DND-41 (cell line): ENCODE results near the gene SLC13A5.
"Not testable (repeated sequence)": the region's sequence is repeated elsewhere in the genome, so short reads cannot be mapped to it uniquely, and the experiment has no call there.

Source experiments
- ATAC-seq: fragments of 200-7000 bp; cut with Tn5 transposase; 3 replicates; pipeline ENCODE4 v1.9.1; 2021; ENCODE audit warnings: low read depth; ENCODE audit not compliant: insufficient read depth
- DNase-seq: peaks from one replicate; pipeline ENCODE4 v3.0.0-alpha.2; 2020
- H2AFZ ChIP-seq: 2 replicates; pipeline ENCODE4 v1.6.0; 2012; ENCODE audit warnings: low read depth, low read length
- H3K27ac ChIP-seq: 2 replicates; pipeline ENCODE4 v1.5.1; 2012; ENCODE audit warnings: low read length, inconsistent platforms
- H3K27me3 ChIP-seq: fragments of 200-600 bp; sonication (generic); 2 replicates; pipeline ENCODE4 v1.6.0; 2012; ENCODE audit warnings: low read length, mild to moderate bottlenecking, inconsistent platforms; ENCODE audit not compliant: insufficient read depth, poor library complexity
- H3K36me3 ChIP-seq: 2 replicates; pipeline ENCODE4 v1.5.1; 2012; ENCODE audit warnings: low read length, inconsistent platforms; ENCODE audit not compliant: insufficient read depth
- H3K4me1 ChIP-seq: 2 replicates; pipeline ENCODE4 v1.5.1; 2012; ENCODE audit warnings: mild to moderate bottlenecking, low read length; ENCODE audit not compliant: insufficient read depth
- H3K4me2 ChIP-seq: 2 replicates; pipeline ENCODE4 v1.6.0; 2012; ENCODE audit warnings: mild to moderate bottlenecking, moderate library complexity, low read length, inconsistent platforms; ENCODE audit not compliant: insufficient read depth
- H3K4me3 ChIP-seq, 2 experiments: fragments of 200-600 bp in 1 of 2; shearing (Covaris generic) in 1 of 2; 2 replicates each; pipeline ENCODE4 v1.5.1; 2012 to 2016; ENCODE audit warnings: inconsistent platforms in 2 of 2, low read length in 2 of 2, mild to moderate bottlenecking in 2 of 2, low read depth in 1 of 2, moderate library complexity in 1 of 2
- H3K79me2 ChIP-seq: 2 replicates; pipeline ENCODE4 v1.6.0; 2012; ENCODE audit warnings: low read length, inconsistent platforms; ENCODE audit not compliant: insufficient read depth
- H3K9ac ChIP-seq: 2 replicates; pipeline ENCODE4 v1.6.0; 2012; ENCODE audit warnings: low read depth, mild to moderate bottlenecking, inconsistent platforms, low read length, moderate library complexity
- H3K9me3 ChIP-seq: 2 replicates; pipeline ENCODE4 v1.5.1; 2012; ENCODE audit warnings: low read length, moderate library complexity, mild to moderate bottlenecking, inconsistent platforms; ENCODE audit not compliant: insufficient read depth, severe bottlenecking
- H4K20me1 ChIP-seq: 2 replicates; pipeline ENCODE4 v1.6.0; 2012; ENCODE audit warnings: low read length; ENCODE audit not compliant: insufficient read depth
- EZH2 ChIP-seq: IDR thresholded peaks from 3 replicates; pipeline ENCODE4 v1.6.1; 2012; ENCODE audit warnings: borderline replicate concordance, low read depth, mild to moderate bottlenecking, moderate library complexity, low read length, inconsistent platforms; ENCODE audit not compliant: severe bottlenecking
- TF ChIP-seq, protein P1 (sequence below): IDR thresholded peaks from 2 replicates; pipeline ENCODE4 v1.5.1; 2012; ENCODE audit warnings: borderline replicate concordance, low read length, moderate library complexity, mild to moderate bottlenecking; ENCODE audit not compliant: poor library complexity, severe bottlenecking; ENCODE audit errors: extremely low read depth

The SLC13A5 gene

GRCh38 chr17:6667516-6667915, 45.7 kb downstream of the SLC13A5 start:
- Histone ChIP-seq H4K20me1 (0 out of 2 replicates have a peak, but pooled peaks cover 5% of the 10 kb centered on the region), H3K27me3 (peaks cover 15% of the 10 kb centered on the region), H3K27ac (no peak overlapping the region), H3K4me1 (no peaks in the 10 kb centered on the region), H3K9ac (no peak overlapping the region), H3K9me3 (no peaks in the 10 kb centered on the region), H3K4me3 (no peak overlapping the region), H2AFZ (no peak overlapping the region), H3K79me2 (no peaks in the 10 kb centered on the region), H3K36me3 (no peaks in the 10 kb centered on the region), H3K4me2 (no peak overlapping the region)
- no peak for ATAC-seq
- no peak for DNase-seq
- no peak for TF ChIP-seq EZH2
- TF ChIP-seq, protein P1, sequence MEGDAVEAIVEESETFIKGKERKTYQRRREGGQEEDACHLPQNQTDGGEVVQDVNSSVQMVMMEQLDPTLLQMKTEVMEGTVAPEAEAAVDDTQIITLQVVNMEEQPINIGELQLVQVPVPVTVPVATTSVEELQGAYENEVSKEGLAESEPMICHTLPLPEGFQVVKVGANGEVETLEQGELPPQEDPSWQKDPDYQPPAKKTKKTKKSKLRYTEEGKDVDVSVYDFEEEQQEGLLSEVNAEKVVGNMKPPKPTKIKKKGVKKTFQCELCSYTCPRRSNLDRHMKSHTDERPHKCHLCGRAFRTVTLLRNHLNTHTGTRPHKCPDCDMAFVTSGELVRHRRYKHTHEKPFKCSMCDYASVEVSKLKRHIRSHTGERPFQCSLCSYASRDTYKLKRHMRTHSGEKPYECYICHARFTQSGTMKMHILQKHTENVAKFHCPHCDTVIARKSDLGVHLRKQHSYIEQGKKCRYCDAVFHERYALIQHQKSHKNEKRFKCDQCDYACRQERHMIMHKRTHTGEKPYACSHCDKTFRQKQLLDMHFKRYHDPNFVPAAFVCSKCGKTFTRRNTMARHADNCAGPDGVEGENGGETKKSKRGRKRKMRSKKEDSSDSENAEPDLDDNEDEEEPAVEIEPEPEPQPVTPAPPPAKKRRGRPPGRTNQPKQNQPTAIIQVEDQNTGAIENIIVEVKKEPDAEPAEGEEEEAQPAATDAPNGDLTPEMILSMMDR, result no peak

DNA sequence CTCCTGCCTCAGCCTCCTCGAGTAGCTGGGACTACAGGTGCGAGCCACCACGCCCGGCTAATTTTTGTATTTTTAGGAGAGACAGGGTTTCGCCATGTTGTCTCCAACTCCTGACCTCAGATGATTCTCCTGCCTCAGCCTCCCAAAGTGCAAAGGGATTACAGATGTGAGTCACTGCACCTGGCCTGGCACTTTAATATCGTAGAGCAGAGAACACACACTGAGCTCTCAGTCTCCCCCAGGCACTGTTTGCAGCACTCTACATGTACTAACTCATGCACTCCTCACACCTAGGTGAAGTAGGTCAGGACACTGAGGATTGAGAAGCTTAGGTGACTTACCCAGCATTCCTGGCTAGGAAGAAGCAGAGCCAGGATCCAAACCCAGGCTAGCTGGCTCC, 46.6 kb downstream of the SLC13A5 start:
- Histone ChIP-seq H3K4me1 (no peaks in the 10 kb centered on the region), H3K4me2 (no peak overlapping the region), H2AFZ (no peak overlapping the region), H4K20me1 (0 out of 2 replicates have a peak, but pooled peaks cover 5% of the 10 kb centered on the region), H3K27ac (no peak overlapping the region), H3K36me3 (no peaks in the 10 kb centered on the region), H3K4me3 (no peak overlapping the region), H3K27me3 (peaks cover 21% of the 10 kb centered on the region), H3K79me2 (no peaks in the 10 kb centered on the region), H3K9me3 (no peaks in the 10 kb centered on the region), H3K9ac (no peak overlapping the region)
- ATAC-seq, result no peak
- TF ChIP-seq, protein P1, result no peak
- TF ChIP-seq EZH2, result no peak
- no peak for DNase-seq

GRCh38 chr17:6666077-6666521, 47.1 kb downstream of the SLC13A5 start:
- Histone ChIP-seq H3K36me3 (no peaks in the 10 kb centered on the region), H3K4me1 (no peaks in the 10 kb centered on the region), H2AFZ (no peak overlapping the region), H4K20me1 (0 out of 2 replicates have a peak, but pooled peaks cover 5% of the 10 kb centered on the region), H3K4me2 (no peak overlapping the region), H3K4me3 (no peak overlapping the region), H3K9me3 (no peaks in the 10 kb centered on the region), H3K27me3 (peaks cover 24% of the 10 kb centered on the region), H3K79me2 (no peaks in the 10 kb centered on the region), H3K27ac (no peak overlapping the region), H3K9ac (no peak overlapping the region)
- peak; percentile 54 for DNase-seq
- peak; percentile 80 for ATAC-seq
- TF ChIP-seq, protein P1, result peak; percentile 92
- TF ChIP-seq EZH2, result no peak

DNA sequence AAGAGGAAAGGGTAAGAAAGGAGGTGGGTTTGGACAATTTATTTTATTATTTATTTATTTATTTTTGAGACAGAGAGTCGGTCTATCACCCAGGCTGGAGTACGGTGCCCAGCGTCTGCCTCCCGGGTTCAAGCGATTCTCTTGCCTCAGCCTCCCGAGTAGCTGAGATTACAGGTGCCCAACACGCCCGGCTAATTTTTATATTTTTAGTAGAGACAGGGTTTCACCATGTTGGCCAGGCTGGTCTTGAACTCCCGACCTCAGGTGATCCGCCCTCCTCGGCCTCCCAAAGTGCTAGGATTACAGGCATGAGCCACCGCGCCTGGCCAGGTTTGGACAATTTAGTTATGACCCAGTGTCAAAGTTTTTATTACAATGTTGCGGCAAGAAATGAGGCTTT, 50.0 kb downstream of the SLC13A5 start:
- not testable (repeated sequence) for H4K20me1 ChIP-seq, H3K4me3 ChIP-seq, H3K27ac ChIP-seq, H3K9me3 ChIP-seq, ATAC-seq, H3K4me1 ChIP-seq, H3K9ac ChIP-seq, H3K79me2 ChIP-seq, H3K36me3 ChIP-seq, H3K4me2 ChIP-seq, DNase-seq, H2AFZ ChIP-seq
- peaks cover 25% of the 10 kb centered on the region for H3K27me3 ChIP-seq
